Activated T-helper 1 cell treated with Interleukin-2 at 50 U/mL for 16 hours (primary cell): ENCODE data around the gene ZC3H10.
"Not testable (repeated sequence)": the region's sequence is repeated elsewhere in the genome, so short reads cannot be mapped to it uniquely, and the experiment has no call there.

Experiments
- DNase-seq: peaks from one replicate; pipeline ENCODE4 v3.0.0-alpha.2; 2020; ENCODE audit warnings: low read depth

Gene ZC3H10

DNA sequence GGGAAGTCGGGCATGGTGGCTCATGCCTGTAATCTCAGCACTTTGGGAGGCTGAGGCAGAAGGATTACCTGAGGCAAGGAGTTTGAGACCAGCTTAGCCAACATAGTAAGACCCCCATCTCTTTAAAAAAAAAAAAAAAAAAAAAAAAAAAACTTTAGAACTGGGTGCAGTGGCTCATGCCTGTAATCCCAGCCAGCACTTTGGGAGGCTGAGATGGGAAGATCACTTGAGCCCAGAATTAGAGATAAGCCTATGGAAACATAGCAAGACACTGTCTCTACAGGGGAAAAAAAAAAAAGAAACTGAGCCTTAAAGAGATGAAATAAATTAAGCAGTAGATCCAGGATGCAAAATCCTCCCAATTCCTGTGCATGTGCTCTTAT, 15.4 kb upstream of the ZC3H10 start:
- DNase-seq = no peak

DNA sequence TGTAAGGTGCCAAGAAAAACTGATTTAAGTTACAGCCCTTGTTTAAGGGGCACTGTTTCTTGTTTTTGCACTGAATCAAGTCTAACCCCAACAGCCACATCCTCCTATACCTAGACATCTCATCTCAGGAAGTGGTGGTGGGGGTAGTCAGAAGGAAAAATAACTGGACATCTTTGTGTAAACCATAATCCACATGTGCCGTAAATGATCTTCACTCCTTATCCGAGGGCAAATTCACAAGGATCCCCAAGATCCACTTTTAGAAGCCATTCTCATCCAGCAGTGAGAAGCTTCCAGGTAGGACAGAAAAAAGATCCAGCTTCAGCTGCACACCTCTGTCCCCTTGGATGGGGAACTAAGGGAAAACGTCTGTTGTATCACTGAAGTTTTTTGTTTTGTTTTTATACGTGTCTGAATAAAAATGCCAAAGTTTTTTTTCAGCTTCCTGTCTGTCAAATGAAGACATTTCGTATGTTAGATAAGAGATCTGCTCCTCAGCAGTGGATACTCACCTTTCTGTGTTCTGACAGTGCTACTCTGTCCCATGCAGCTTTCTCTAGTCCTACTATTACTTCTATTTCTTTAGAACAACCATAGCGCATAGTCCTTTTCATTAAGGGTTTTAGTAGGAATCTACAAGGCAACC, 14.9 kb upstream of the ZC3H10 start:
- DNase-seq = no peak

DNA sequence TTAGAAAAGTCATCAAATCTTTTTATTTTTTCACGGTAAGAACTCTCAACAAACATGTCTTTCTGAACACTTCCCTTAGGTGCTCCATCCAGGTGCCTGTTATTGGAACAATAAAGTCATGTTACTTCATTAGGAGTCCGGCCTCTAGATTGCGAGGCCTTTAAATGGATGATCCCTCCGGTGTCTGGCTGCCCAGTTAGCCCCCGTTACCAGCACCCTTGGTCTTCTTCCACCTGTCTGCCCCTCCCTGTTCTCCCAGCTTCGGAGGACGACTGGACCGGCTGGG, 14.3 kb upstream of the ZC3H10 start:
- no peak for DNase-seq

DNA sequence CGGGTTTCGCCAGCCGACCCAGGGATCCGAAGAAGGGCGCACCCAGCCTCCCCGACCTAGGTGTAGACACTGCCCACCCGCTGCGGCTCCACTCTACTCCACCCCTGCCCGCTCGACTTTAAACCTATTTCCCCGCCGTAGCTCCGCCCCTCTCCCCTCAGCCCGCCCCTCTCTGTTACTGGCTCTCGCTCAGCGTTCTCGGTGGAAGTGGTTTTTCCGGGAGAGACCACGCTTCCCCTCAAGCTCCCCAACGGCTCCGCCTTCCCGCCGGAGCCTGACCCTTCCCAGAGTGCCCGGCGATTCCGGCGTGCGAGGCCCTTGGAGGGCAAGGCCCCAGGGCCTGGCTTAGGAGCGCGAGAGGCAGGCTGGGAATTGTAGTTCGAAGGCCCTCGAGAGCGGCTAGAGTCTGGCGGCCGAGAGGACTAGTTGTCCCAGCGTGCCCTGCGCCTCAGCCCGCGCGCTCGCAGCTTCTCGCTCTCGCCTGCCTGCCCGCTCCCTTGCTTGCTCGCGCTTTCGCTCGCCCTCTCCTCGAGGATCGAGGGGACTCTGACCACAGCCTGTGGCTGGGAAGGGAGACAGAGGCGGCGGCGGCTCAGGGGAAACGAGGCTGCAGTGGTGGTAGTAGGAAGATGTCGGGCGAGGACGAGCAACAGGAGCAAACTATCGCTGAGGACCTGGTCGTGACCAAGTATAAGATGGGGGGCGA, 13.8 kb upstream of the ZC3H10 start, which contains the start of gene PA2G4:
PA2G4 (plus strand) TSS at position 451 of the 706 bp plus-strand sequence; CDS start at position 630, 179 bp downstream.
- peak; percentile 95 for DNase-seq

DNA sequence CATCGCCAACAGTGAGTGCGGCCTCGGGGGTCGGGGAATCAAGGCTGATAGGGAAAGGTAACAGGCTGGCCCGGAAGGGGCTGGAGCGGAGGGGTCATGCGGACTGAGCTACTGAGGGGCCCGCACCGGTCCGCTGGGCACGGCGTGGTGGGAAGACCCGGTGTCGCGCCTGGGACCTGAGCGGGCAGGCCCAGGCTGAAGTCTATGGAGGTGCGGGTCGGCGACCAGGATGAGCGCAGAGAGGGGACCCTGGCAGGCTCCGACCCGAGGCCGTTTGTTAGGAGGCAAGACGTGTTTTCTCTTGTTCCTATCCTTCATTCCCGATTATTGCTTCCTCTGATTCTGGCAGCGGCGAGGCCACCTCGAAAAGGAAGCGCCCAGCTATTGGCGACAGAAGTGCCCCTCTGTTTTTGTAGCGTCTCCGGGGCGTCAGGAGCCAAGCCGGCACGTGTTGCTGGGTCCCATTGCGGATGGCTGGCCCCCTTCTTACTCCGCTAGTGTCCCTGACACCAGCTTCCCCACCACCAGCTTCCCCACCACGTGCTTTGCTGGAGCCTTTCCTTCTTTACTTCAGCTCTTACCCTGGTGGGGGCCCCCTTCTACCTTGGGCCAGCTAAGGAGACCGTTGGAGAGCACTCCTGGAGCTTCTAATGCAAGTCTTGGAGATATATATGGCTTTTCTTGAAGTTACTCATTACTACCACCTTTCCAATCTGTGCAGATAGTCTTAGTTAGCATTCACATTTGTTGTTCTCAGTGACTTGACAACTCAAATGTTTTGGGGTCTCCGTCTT, 13.1 kb upstream of the ZC3H10 start:
- no peak for DNase-seq

DNA sequence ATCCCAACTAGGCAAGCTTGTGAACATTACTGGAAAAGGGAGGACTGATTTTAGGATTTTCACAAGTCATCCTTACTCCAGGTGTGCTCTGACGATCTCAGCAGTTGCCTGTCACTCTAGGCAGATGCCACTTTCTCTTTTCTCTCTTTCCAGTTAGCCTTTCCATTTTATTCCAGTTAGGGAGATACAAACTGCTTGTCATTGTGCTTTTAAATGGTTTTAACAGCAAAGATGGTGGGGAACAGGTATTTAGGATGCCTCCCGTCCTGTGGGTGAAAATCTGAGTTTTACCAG, 12.5 kb upstream of the ZC3H10 start:
- DNase-seq = no peak

DNA sequence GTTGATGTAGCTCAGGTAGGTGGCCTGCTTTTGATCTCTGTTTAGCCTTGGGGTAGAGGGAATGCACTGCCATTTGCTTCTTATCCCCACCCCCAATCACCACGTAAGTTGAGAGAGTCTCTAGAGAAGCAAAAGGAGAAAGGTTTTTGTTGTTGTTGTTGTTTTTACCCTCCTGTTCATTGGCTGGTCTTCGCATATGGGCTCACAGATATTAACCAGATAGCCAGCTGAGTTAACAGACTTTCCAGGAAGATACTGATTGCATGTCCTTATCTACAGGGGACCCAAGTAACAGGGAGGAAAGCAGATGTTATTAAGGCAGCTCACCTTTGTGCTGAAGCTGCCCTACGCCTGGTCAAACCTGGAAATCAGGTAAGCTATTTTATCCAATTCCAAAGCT, 10.8 kb upstream of the ZC3H10 start:
- no peak for DNase-seq

DNA sequence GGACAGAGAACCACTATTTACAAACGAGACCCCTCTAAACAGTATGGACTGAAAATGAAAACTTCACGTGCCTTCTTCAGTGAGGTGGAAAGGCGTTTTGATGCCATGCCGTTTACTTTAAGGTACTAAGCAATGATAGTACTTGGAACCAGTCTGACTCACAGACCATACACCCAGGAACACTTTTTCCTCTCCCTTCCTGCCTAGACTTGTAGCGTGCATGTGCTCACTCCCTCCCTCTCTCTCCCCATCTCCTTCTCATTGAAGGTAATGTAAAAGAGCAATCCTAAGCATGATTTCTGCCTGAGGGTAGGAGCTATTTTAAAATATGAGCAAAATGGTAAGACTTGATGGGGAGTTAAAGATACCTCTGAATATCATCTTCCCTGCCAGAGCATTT, 7.5 kb upstream of the ZC3H10 start:
- DNase-seq = no peak

DNA sequence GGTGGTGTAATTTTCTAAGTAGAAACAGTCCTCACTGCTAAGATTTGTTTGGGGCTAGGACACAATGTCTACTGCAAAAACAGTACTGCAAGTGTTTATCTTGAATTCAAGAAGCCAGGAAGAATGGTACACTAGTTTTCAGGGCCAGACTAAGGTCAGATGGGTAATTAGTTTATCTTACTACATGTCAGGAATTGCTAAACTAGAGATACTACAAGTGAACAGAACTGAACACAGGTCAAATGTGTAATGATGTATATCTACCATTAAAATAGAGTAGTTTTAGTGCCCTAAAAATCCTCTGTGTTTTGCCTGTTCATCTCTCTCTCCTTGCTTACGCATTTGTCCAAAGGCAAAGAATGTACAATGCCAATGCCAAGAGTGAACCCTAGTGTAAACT, 4.0 kb upstream of the ZC3H10 start:
- DNase-seq = no peak

DNA sequence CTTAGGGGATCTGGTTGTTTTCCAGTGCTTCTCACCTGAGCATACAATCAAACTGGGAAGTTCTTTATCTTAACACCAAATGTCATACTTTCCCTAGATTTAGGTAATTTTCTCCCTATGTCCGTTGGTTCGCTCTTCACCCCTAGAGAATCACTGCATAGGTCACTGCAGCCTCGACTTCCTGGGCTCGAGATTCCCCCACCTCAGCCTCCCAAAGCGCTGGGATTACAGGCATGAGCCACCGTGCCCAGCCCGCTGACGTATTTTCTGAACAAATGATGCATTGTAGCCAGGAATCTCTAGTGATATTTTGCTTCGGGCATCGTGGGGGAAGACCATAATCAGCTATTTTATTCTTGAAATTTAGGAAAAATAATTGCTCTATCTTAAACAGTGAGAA, 2.7 kb upstream of the ZC3H10 start:
- DNase-seq = no peak

DNA sequence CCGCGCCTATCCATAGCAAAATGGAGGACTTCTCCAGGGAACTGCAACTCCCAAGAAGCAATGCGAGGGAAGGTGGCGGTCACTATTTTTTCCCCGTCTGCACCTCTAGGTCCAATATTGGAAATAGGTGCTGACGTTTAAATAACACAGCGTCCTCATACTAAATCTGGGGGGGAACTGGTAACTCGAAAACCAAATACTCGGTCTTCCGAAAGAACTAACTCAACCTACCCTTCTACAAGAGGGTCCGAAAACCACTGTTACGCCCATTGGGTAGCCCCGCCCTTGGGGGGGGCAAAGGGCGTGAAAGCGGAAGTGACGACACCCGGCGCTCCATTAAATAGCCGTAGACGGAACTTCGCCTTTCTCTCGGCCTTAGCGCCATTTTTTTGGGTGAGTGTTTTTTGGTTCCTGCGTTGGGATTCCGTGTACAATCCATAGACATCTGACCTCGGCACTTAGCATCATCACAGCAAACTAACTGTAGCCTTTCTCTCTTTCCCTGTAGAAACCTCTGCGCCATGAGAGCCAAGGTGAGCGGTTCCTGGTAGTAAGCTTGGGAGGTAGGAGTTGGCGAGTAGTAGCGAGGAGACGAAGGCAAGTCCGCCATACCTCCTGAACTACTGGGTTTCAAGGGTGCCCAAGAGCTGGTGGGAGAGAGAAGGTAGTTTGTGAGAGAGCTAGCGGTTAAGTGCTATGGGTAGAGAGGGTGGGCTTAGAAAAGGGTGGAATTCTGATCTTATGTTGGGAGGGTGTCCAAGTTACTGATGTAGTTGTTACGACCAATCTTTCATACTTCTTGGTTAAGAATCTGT, 1.6 kb upstream of the ZC3H10 start, which contains the start of gene RPL41:
RPL41 (plus strand) TSS at position 367 of the 815 bp plus-strand sequence.
- DNase-seq = peak; percentile 86

DNA sequence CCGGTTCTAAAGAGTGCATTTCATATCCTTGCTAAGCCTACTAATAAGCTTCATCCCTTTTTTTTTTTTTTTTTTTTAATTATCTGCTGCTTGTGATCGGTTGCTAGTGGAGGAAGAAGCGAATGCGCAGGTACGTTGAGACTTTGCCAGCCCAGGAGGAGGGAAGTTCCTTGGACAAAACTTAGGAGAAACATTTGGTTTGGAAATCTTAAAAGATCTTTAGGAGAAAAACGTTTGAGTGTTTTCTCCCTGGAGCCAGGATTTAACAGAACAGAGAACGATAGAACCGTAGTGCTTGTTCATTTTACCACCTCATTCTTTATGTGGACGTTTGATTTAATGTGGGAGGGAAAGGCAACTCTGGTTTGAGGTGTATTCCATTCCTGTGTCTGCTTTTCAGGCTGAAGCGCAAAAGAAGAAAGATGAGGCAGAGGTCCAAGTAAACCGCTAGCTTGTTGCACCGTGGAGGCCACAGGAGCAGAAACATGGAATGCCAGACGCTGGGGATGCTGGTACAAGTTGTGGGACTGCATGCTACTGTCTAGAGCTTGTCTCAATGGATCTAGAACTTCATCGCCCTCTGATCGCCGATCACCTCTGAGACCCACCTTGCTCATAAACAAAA, 872 bp upstream of the ZC3H10 start:
- DNase-seq = not testable (repeated sequence)

DNA sequence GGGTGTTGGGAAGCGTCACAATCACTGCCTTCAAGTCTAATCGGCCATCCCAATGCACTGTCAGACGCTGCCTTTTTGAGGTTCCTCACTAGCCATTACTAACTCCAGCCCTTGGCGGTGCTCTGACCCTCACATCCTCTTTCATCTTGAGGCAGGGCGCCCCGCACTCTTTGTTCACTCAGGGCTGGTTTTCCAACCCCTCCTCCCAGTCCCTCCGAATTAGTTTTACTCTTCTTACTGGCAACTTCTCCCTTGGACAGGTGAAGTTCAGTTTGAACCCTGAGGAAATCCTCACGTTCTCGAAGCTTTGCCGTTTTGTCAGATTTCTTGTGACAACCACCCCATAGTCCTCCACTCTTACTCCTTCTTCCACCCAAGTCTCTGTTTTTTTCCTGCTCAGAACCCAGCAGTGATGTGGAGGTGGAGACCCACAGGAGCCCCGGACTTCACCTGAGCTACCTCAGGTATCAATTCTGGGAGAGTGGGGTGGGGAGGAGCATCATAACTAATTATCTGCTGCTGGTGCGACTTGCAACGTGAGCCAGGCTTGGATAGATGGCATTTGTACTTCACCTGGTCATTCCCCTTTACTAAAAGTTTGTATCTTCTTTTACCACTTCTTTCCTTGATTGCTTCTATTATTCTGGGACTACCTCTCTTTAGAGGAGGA, 757 bp downstream of the ZC3H10 start:
- DNase-seq = no peak

DNA sequence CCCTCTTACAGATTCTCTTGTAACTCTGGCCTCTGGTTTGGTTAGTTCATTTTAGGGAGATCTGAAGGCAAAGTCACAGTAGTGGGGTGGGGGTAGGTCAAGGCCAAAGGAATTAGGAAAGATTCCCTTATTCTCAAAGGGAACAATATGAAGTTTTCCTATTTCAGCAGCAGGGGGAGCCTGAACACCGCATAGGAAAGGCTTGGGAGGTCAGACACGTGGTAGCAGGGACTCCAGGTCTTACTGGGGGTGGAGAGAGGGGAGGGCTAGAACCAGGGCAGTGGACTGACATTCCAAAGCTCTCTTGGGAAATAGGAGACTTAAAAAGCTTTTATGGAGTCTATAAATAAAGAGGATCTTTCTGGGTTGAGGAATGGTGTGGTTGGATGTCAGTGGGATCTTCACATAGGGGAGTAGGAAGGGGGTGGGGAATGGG, 1.3 kb downstream of the ZC3H10 start:
- DNase-seq = peak; percentile 36

DNA sequence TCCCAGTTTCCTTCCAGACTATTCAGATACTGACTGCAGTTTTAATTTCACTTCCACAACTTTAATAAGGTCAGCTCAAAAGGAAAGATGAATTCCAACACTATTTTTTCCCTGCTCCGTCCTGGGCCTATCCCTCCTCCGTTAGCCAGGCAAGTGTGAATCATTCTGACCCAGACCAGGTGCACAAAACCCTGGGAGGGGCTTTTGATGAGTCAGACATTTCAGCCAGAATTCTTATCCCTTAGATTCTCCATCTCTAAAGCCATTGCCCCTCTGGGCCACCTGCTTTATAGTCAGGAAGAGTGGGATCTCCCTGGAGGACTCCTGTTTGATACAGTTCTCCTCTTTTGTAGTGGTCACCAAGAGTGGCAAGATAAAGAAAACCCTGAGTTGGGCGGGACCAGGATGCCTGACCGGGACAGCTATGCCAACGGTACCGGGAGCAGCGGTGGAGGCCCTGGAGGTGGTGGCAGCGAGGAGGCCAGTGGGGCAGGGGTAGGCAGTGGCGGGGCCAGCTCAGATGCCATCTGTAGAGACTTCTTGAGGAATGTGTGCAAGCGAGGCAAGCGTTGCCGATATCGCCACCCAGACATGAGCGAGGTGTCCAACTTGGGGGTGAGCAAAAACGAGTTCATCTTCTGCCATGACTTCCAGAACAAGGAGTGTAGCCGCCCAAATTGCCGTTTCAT, 2.2 kb downstream of the ZC3H10 start:
- DNase-seq = no peak

DNA sequence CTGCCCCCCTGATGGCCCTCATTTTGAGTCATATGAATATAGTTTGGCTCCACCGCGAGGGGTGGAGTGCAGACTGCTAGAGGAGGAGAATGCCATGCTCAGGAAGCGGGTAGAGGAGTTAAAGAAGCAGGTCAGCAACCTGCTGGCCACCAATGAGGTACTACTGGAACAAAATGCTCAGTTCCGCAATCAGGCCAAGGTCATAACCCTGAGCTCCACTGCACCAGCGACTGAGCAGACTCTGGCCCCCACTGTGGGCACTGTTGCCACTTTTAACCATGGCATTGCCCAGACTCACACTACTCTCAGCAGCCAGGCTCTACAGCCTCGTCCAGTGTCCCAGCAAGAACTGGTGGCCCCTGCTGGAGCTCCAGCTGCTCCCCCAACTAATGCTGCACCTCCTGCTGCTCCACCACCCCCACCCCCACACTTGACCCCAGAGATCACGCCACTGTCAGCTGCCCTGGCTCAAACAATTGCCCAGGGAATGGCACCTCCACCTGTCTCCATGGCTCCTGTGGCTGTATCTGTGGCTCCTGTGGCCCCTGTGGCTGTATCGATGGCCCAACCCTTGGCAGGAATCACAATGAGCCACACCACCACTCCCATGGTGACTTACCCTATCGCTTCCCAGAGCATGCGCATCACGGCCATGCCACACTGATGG, 3.3 kb downstream of the ZC3H10 start:
- DNase-seq = no peak

DNA sequence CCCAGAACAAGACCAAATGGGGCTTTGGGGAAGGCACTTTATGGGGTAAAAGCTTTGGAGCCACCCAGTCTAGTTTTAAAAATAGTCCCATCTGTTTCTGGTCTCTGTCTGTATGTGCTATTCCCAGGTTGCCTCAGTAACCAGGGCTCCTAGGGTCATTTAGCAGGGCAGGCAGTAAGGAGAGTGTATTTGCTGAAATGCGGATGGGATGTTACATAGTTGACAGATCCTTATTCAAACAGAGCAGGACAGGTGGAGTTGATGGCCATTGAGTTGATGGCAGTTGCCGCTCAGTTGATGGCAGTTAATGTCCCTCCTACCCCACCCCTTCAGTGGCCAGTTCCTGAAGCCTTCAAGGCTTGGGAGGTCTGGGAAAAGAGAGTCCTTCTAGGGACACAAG, 4.6 kb downstream of the ZC3H10 start:
- no peak for DNase-seq

DNA sequence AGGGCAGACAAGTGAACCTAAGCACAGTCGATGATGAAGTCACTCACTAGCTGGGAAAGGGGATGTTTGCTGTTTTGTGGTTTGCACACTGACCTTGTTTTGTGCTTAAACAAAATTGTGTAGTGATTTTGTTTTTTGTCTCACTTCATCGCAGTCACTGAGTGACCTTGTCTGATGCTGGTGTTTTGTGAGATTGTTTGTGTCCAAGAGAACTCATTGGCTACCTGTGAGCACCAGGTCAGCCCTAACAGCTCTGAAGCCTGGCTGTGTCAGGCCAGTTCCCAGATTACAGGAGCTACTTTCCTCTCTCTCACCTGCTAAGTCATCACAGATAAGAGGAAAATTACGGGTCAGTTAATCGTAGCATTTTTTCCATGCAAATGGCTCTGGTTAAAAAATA, 6.1 kb downstream of the ZC3H10 start:
- no peak for DNase-seq

DNA sequence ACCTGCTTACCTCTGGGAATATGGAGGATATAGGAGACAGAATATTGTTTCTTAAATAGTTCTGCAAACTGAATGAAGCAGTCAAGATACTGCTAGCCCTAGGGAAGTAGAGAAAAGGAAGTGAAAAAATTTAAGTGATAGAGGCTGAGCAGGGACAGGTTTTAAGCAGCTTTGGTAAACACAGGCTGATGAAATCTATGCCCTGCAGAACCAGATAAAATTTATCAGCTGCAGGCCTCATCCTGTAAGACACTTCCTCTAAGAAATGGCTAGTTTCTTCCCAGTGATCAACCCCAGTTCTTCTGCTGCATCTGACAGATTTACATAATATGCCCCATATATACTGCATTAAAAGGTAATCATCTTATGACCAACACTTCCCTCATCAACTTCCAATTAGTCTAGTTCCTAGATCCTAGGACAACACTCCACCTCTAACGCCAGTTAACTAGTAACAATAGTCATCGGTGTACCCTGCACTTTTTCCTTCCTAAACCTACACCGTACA, 8.7 kb downstream of the ZC3H10 start:
- DNase-seq = no peak

DNA sequence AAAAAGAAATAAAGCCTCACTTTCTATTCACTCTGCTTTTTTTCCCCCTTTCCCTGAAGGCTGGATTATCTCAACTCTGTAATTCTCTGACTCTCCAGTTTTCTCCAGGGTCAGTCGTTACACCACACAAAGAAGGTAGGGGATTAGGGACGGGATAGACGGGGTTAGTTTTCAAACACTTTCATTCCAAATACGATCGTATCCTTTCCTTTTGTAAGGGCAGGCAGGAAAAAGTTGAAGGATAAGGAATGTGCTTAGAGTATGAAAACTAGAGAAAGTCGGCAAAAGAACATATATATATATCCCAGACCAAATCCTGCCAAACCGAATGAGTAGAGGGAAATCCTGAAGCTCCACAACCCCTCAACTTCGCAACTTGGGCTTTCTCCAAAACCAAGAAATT, 9.4 kb downstream of the ZC3H10 start:
- no peak for DNase-seq
